IPS-NIHi11 (cell line): ENCODE data around the gene ENDOU.

Experiments used
- DNase-seq: peaks from one replicate; pipeline ENCODE4 v3.0.0; 2012; ENCODE audit warnings: mixed read lengths, low spot score

The ENDOU gene

GRCh38 chr12:47744005-47744651, 18.8 kb upstream of the ENDOU start:
- DNase-seq, result peak; percentile 88

DNA sequence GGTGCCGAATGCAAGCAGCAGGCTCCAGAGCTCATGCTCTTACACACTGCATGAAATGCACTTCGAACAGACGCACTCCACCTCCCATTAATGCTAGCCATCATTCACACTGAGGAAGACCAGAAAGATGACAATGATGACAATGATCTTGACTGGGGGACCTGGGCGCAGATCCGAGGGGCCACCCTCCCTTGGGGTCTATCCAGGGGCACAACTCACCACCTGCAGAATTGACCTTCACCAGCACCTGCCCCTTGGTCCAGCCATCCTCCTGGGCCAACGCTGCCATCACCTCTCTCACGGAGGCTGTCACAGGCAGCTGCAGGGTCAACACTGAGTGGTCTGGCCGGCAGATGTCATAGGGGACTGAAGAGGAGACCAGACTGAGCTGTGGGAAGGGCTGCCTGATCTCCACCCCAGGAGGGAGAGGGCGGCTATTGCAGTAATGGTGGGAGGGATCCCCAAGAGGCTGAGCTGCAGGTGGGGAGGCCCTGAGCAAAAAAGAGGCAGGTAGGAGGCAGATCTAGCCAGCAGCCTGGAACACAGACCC, 18.1 kb upstream of the ENDOU start:
- no peak for DNase-seq

- DNase-seq, result peak; percentile 80
Measured at GRCh38 chr12:47742253-47742825, 17.0 kb upstream of the ENDOU start.

GRCh38 chr12:47741340-47741703, 16.0 kb upstream of the ENDOU start:
- peak; percentile 43 for DNase-seq

GRCh38 chr12:47740606-47741339, 15.5 kb upstream of the ENDOU start:
- no peak for DNase-seq

DNA sequence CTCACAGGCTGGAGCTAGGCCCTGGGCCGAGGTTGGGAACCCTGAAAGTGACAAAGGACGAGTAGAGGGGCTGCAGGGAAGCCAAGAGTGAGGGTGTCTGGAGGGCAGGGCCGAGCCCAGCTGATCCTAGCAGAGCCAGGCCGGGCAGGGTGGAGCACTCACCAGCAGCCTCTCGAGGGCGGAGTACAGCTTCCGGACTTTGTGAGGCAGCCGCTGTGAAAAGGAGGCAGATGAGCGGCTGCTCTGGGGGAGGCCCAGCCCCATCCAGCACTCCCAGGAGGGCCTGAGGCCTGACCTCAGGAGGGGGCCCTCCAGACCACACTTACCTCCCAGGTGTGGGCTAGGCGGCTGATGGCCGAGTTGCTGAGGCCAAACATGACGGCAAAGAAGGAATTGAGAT, 14.7 kb upstream of the ENDOU start:
- DNase-seq, result no peak

DNA sequence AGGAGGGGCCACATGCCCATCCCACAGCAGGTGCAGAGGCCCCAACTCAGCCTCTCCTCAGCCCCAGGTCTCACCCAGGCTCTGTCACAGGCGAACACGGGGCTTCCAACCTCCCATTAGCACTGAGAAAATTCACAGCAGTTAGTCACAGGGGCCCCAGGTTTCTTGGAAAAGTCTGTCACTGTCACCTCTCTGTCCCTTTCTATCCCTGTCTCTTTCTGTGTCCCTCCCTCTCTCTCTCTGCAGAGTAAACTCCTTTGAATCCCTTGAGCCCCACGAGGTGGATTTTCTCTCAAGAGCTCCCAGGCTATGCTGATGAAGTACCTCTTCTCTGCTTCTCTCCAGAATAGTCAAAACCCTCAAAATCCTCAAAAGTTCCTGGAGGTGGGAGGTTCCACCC, 14.0 kb upstream of the ENDOU start:
- DNase-seq, result no peak

- no peak for DNase-seq
Measured at GRCh38 chr12:47737936-47738594, 12.8 kb upstream of the ENDOU start.

DNA sequence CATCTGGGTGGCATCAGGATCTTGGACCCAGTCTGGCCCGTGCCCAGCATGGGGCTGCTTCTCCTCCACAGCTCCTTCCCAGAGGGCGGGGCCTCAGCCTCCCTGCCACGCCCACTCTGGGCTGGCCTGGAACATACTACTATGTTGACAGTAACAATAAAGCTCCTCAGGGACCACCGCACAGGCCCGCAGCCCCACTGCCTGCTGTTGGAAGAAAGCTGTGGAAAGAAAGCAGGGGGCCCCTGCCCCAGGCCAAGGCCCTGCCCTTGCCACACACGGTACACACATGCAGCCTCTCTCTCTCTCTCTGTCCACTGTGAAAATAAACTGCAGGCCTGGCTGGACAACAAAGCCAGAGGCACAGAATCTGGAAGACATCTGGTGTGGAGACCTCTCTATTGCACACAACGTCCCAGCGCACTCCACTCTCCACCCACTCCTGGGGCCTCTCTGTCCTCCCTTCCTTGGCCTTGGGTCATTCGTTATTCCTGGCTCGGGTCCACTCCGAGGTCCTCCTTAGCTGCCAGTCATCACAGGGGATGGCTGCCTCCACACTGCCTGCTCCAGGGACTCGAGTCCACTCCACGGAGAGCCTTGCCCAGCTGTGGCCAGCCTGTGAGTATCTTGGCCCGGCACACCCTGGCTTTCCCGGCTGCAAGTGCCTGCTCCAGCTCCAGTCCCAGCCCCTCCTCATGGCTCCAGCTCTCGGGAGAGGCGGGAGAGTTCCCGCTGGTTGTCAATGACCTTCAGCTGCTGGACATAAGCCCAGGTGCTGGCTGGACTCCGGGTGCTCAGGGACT, 11.8 kb upstream of the ENDOU start:
- peak; percentile 63 for DNase-seq

- DNase-seq, result no peak
Measured at GRCh38 chr12:47736216-47736615, 10.9 kb upstream of the ENDOU start.

DNA sequence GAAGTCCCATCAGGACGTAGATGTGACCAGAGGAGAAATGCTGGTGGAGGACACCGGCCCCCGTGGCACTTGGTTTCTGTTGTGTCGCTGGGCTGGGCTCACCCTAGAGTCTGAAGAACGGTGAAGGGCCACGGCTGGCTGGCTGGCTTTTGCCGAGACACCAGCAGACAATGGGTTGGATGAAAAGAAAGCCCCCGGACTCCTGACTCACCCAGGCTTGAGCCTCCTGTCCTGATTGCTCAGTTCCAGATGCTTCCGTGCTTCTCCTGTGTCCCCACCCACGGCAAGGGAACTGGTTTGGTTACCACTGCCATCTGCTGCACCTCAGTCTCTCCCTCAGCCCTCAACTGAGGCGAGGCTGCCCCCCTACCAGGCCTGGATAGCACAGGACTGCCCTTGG, 10.4 kb upstream of the ENDOU start:
- no peak for DNase-seq

DNA sequence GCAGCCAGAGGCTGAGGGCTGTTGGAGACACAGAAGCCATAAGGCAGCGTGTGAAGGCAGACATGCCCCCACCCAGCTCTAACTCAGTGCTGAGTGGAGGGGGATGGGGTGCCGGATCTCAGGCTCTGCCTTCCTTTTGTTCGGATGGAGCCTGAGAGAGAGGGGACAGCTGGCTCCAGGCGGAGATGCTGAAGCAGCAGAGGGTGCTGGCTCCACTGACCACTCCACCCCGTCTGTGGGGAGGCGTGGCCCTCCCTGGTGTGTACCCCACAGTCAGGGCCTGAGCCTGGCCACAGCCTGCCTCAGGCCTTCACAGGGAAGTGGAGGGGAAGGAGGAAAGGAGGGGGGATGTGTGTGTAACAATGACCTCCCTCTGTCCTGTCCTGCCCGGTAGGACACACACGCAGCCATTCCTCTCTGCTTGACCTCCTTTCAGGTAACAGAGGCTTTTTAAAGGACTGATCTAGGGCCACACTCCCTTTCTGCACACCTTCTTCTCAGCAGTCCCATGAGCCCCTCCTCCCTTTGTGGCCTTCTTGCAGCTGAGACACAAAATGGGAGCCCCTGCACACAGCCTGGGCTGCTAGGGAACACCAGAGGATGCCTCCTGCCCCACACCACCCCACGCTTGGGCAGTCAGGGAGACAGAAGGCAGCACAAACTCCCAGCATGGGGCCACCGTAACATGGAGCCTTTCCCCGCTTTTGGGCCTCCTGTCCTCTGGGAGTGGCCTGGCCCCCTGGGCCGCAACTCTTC, 9.6 kb upstream of the ENDOU start:
- peak; percentile 68 for DNase-seq

DNA sequence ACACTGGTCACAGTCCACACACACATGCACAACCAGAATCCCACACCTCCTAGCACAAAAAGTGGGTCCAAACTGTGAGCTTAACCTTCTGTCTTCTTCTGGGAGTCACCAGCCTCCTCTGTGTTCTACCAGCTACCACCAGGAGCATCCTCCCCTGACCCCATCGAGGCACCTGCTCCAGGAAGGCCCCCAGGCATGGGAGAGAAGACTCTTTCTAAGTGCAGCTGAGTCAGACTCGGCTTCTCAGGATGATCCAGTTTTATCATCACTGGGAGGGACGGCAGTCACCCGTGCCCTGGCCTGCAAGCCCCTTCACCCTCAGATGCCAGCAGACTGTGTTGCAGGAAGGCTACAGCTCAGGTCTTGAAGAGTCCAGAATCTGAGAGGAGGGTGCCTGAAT, 7.9 kb upstream of the ENDOU start:
- DNase-seq, result no peak

GRCh38 chr12:47732504-47732903, 7.2 kb upstream of the ENDOU start:
- no peak for DNase-seq

GRCh38 chr12:47731723-47732122, 6.4 kb upstream of the ENDOU start:
- no peak for DNase-seq

GRCh38 chr12:47730341-47730744, 5.1 kb upstream of the ENDOU start:
- no peak for DNase-seq

DNA sequence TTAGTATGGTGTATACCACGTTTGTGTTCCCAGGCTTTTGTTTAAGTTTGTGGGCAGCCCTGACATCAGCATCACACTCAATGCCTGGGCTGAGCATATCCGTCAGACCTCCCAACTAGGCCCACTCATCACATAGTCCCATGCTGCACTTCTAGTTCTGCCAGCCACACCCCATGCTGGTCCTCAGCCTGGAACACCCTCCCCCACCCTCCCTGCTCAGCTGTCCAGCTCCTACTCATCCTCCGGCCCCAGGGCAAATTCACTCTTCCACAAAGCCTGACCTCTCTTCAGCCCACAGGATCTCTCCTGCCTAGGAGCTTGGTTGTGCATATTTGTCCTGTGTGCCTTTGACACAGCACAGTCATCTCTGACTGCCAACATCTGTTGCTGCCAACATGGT, 3.9 kb upstream of the ENDOU start:
- no peak for DNase-seq

- no peak for DNase-seq
Measured at GRCh38 chr12:47725893-47726292, 603 bp upstream of the ENDOU start.

- no peak for DNase-seq
Measured at GRCh38 chr12:47722941-47723631, 2.2 kb downstream of the ENDOU start.

DNA sequence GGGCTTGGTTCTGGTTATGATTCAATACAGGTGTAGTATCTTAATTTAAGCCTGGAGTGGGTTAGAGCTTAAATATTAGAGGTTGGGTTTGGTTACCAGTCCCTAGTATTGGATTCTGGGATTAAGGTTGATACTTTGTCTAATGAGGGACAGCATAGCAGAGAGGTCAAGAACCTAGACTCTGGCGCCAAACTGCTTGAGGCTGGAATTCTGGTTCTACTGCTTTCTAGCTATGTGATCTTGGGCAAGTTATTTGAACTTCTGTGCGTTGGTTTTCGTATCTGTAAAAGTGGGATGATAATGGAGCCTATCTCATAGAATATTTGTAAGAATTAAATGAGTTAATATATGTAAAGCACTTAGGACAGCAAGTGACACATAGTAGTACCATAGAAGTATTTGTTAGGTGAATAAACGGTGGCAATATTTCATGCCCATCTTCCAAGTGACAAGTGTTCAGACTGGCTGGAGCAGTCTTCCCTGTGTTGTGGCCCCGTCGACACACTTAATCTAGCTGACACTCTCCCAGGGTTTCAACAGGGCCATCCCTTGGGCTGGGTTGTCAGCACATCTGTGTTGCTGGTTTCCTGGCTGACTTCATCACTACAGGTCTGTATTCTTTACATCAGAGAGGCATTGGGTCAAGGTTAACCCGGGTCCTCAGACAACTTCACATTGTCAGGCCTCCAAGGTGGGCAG, 3.0 kb downstream of the ENDOU start:
- DNase-seq, result no peak
